GM12865 (cell line): Measurements from ENCODE around the gene LDLRAD2.
A peak's percentile ranks its signal among the peaks of the same experiment; 100 is the strongest.

Source experiments
- DNase-seq: peaks from one replicate; pipeline ENCODE4 v3.0.0; 2010; ENCODE audit warnings: low read depth
- H3K4me3 ChIP-seq: 2 replicates; pipeline ENCODE4 v1.5.1; 2011; ENCODE audit warnings: mild to moderate bottlenecking, low read depth, low read length, control low read depth
- CTCF ChIP-seq: IDR thresholded peaks from 2 replicates; pipeline ENCODE4 v1.5.1; 2011; ENCODE audit warnings: low read length, control low read depth, low read depth, inconsistent platforms; ENCODE audit not compliant: insufficient read depth; ENCODE audit errors: missing control alignments

The LDLRAD2 gene

GRCh38 chr1:21865943-21866706 is 54.1 kb downstream of the LDLRAD2 start:
- H3K4me3 ChIP-seq = no peak overlapping the region
- TF ChIP-seq CTCF = no peak
- DNase-seq = peak; percentile 75

- no peak overlapping the region for H3K4me3 ChIP-seq
- no peak for TF ChIP-seq CTCF
- peak; percentile 23 for DNase-seq
Observed at GRCh38 chr1:21866707-21867043, 54.6 kb downstream of the LDLRAD2 start.

- no peak for DNase-seq
- no peak for TF ChIP-seq CTCF
- H3K4me3 ChIP-seq = no peak overlapping the region
Observed at GRCh38 chr1:21867451-21867996, 55.5 kb downstream of the LDLRAD2 start.

- TF ChIP-seq CTCF = no peak
- H3K4me3 ChIP-seq = no peak overlapping the region
- DNase-seq = no peak
Observed at GRCh38 chr1:21868482-21868881, 56.4 kb downstream of the LDLRAD2 start.

GRCh38 chr1:21868941-21869454 is 56.9 kb downstream of the LDLRAD2 start:
- DNase-seq = no peak
- no peak overlapping the region for H3K4me3 ChIP-seq
- TF ChIP-seq CTCF = no peak

- no peak overlapping the region for H3K4me3 ChIP-seq
- no peak for TF ChIP-seq CTCF
- no peak for DNase-seq
Observed at GRCh38 chr1:21869620-21870121, 57.6 kb downstream of the LDLRAD2 start.
